Measurements from ENCODE around the gene OR9Q2.

DNA sequence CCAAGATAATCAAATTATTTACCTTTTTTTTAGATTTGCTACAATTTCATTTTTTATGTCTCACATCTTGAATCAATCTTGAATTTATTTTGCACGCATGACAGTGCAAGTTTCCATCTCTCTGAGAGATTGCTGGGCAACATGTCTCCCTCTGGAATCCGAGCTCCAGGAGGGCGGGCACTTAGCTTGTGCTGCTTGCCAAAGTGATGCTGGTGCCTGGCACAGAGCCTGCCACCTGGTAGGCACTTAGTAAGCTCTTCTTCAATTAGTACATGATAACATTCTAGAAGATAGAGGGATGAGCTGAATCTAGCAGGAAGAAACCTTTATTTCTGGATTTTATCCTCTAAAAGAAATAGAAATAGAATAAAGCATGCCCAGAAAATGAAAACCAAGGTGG lies 36.1 kb upstream of the OR9Q2 start:
- TF ChIP-seq, protein P1, sequence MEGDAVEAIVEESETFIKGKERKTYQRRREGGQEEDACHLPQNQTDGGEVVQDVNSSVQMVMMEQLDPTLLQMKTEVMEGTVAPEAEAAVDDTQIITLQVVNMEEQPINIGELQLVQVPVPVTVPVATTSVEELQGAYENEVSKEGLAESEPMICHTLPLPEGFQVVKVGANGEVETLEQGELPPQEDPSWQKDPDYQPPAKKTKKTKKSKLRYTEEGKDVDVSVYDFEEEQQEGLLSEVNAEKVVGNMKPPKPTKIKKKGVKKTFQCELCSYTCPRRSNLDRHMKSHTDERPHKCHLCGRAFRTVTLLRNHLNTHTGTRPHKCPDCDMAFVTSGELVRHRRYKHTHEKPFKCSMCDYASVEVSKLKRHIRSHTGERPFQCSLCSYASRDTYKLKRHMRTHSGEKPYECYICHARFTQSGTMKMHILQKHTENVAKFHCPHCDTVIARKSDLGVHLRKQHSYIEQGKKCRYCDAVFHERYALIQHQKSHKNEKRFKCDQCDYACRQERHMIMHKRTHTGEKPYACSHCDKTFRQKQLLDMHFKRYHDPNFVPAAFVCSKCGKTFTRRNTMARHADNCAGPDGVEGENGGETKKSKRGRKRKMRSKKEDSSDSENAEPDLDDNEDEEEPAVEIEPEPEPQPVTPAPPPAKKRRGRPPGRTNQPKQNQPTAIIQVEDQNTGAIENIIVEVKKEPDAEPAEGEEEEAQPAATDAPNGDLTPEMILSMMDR (IDR thresholded peaks at IDR 0.05; ENCODE audit: borderline replicate concordance, extremely low read depth, low read length, poor library complexity, severe bottlenecking) = no peak
- no peak for TF ChIP-seq EZH2 (IDR thresholded peaks at IDR 0.05; ENCODE audit: borderline replicate concordance, low read depth, low read length, severe bottlenecking)

All from DND-41 (cell line).